ENCODE results near the gene CCDC14. TPM values are rescaled to one million over a fixed set of nuclear protein-coding genes. Genes with fewer than 3 reads are reported as not detected.
A peak's percentile ranks its signal among the peaks of the same experiment; 100 is the strongest.

Gene CCDC14
- total and polyA plus RNA-seq, 11 donors = 4.5 to 12.7 (median 7.2) TPM

DNA sequence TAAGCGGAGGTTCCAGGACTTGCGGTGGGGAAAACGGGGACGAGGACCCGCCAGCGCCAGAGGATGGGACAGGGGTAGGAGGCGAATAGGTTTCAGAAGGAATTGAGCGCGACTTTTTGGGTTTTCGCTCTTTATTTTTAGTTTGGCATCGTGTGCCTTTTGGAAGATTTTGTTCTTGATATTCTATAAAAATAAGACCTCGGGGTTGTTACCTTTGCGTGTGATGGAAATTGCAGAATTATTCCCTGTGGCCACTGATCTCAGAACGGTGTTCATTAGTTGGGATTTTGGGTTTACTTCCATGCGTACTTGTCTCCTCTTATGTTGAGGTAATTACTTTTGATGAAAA lies 453 bp upstream of the CCDC14 start:
- TF ChIP-seq POLR2A (IDR thresholded peaks at IDR 0.05) = no peak
- TF ChIP-seq, protein P1, sequence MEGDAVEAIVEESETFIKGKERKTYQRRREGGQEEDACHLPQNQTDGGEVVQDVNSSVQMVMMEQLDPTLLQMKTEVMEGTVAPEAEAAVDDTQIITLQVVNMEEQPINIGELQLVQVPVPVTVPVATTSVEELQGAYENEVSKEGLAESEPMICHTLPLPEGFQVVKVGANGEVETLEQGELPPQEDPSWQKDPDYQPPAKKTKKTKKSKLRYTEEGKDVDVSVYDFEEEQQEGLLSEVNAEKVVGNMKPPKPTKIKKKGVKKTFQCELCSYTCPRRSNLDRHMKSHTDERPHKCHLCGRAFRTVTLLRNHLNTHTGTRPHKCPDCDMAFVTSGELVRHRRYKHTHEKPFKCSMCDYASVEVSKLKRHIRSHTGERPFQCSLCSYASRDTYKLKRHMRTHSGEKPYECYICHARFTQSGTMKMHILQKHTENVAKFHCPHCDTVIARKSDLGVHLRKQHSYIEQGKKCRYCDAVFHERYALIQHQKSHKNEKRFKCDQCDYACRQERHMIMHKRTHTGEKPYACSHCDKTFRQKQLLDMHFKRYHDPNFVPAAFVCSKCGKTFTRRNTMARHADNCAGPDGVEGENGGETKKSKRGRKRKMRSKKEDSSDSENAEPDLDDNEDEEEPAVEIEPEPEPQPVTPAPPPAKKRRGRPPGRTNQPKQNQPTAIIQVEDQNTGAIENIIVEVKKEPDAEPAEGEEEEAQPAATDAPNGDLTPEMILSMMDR (IDR thresholded peaks at IDR 0.05) = no peak
- H3K9me3 ChIP-seq = no peaks in the 10 kb centered on the region
- peaks cover 0 to 2% (median 0%) of the 10 kb centered on the region in 9 donors for H3K36me3 ChIP-seq
- no peak for DNase-seq
- peaks cover 0 to 28% (median 7%) of the 10 kb centered on the region in 12 donors for H3K4me1 ChIP-seq
- ATAC-seq = no peak
- intact Hi-C loops (cut with DNase I) = no loop called here
- H3K27ac ChIP-seq = peak overlapping the region in 11 of 12 donors; percentile 42 to 85 (median 71)
- WGBS, 4 donors = 4 to 5% (median 5%) methylated on average over 15 of the region's 15 CpGs
- no peaks in the 10 kb centered on the region for H3K27me3 ChIP-seq
- H3K4me3 ChIP-seq = peak overlapping the region; percentile 24 to 86 (median 70)

DNA sequence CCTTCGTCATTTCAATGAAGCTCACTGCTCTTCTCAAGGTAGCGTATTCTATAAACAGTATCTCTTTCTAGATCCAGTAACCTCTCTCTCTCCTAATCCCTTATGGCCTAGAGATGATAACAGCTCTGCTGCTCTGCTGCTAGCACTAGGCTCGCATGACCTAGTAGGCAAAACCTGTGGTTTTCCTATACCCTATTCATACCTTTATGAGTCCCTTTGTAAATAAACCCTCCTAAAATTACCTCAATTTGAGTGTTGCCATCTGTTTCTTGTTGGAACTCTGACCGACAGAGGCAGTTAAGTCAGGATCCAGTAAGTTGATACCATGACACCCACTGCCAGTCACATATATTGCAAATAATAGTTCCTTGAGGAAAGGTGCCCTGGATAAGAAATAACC lies 7.3 kb downstream of the CCDC14 start:
- TF ChIP-seq, protein P1 (IDR thresholded peaks at IDR 0.05) = no peak
- TF ChIP-seq POLR2A (IDR thresholded peaks at IDR 0.05) = no peak
- peaks cover 0 to 61% (median 43%) of the 10 kb centered on the region in 9 donors for H3K36me3 ChIP-seq
- no peak for ATAC-seq
- no peak for DNase-seq
- 93 to 99% (median 98%) methylated on average over 4 of the region's 4 CpGs for WGBS, 4 donors
- no peak overlapping the region for H3K27ac ChIP-seq
- H3K9me3 ChIP-seq = no peaks in the 10 kb centered on the region
- peaks cover 0 to 3% (median 0%) of the 10 kb centered on the region in 12 donors for H3K4me1 ChIP-seq
- no peak overlapping the region for H3K4me3 ChIP-seq
- intact Hi-C loops (cut with DNase I) = no loop called here
- no peaks in the 10 kb centered on the region for H3K27me3 ChIP-seq

DNA sequence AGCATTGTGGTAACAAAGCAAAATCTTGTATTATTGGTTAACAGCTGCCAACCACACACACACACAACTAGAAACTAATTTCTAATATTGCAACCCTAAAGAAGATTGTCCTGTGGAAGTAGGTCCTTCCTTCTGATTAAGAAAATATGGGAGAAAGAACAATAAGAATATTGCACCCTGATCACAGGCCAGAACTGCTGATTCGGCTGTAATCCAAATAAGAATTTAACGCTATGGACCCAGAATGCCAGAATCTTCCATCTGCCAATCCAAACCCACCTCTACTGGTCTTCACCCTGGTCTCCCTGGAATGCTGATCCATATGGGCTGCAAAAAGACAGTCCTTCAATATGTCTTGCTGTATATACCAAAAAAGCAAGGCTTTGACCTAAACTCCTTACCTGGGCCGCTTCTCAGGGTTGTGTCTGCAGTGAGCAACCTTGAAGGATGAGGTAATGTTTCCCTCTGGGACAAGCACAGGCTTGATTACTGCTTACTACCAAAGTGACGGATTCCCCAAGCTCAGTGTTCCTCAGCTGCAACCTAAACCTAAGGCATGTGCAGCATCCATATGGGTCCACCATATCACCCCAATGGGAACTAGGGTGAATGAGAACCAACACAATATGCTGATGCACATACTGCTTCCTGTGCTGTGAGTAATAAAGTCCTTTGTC lies 8.0 kb downstream of the CCDC14 start:
- Histone ChIP-seq H3K27me3 (no peaks in the 10 kb centered on the region), H3K4me3 (no peak overlapping the region), H3K9me3 (no peaks in the 10 kb centered on the region), H3K27ac (no peak overlapping the region), H3K36me3 (peaks cover 0 to 69% (median 50%) of the 10 kb centered on the region in 9 donors), H3K4me1 (no peaks in the 10 kb centered on the region)
- DNase-seq (no peak), ATAC-seq (no peak)
- 95 to 98% (median 96%) methylated on average over 4 of the region's 4 CpGs for WGBS, 4 donors
- intact Hi-C loops (cut with DNase I) = no loop called here
- TF ChIP-seq, protein P1 (IDR thresholded peaks at IDR 0.05) = no peak
- no peak for TF ChIP-seq POLR2A (IDR thresholded peaks at IDR 0.05)

DNA sequence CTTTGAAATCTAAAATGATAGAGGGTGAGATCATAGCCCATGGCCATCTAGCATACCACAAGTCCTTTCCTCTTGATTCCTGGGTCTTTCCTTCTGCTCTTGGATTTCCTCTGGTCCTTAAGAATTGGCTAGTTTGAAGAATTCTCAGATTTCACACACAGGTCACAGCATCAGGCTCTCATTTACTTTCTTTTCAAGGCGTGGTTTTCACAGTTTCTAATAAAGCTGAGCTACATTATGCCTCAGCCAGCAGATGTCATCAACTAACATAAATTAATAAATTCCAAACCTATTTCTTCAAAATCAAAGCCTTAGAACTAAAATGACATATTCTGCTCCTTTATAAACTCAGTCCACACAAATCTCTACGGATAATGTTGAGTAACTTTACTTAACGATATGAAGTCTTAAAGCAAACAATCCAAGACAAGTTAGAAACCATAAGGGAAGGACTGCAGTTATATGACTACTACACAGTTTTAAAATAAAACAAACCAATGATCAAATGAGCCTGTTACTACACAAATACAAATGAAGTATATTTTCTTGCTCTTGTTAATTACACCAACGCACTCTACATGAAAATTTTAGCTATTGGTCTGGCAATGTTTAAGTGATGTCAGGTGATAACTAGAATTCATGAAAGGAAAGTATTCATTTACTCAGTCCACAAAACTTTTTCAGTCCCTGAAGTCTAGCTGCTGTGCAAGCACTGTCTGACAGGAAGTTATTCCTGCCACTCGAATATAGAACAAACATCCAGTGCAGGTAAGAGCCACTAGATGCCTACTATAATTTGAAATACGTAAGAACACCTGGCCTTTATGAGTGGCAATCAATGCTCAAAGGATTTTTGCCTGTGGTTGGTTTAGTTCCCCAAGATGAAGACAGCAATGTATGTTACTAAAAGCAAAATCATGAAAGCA lies 9.2 kb downstream of the CCDC14 start:
- DNase-seq = no peak
- WGBS, 4 donors = 89 to 93% (median 91%) methylated on average over 6 of the region's 6 CpGs

More for the DNA sequence above, 9.2 kb downstream of the CCDC14 start:
- Histone ChIP-seq H3K27ac (no peak overlapping the region), H3K4me1 (no peaks in the 10 kb centered on the region), H3K9me3 (no peaks in the 10 kb centered on the region), H3K4me3 (no peak overlapping the region), H3K36me3 (peaks cover 0 to 81% (median 62%) of the 10 kb centered on the region in 9 donors), H3K27me3 (no peaks in the 10 kb centered on the region)
- ATAC-seq = no peak
- intact Hi-C loops (cut with DNase I) = no loop called here
- TF ChIP-seq POLR2A (IDR thresholded peaks at IDR 0.05) = no peak
- TF ChIP-seq, protein P1 (IDR thresholded peaks at IDR 0.05) = no peak

Data from heart left ventricle (tissue), 16 donors.